Activated effector memory CD4-positive, alpha-beta T cell treated with Interleukin-2 at 50 U/mL for 16 hours (primary cell): Measurements from ENCODE around the gene FSTL1.

Source experiments
- DNase-seq: peaks from one replicate; pipeline ENCODE4 v3.0.0-alpha.2; 2020

Gene FSTL1

GRCh38 chr3:120462409-120462959, 11.7 kb upstream of the FSTL1 start:
- no peak for DNase-seq

- DNase-seq: no peak
Observed at GRCh38 chr3:120461416-120461815, 10.6 kb upstream of the FSTL1 start.

- DNase-seq: no peak
Observed at GRCh38 chr3:120460862-120461261, 10.1 kb upstream of the FSTL1 start.

- no peak for DNase-seq
Observed at GRCh38 chr3:120460181-120460790, 9.5 kb upstream of the FSTL1 start.

GRCh38 chr3:120459196-120459595, 8.4 kb upstream of the FSTL1 start:
- DNase-seq: no peak

GRCh38 chr3:120457827-120458226, 7.0 kb upstream of the FSTL1 start:
- no peak for DNase-seq

- no peak for DNase-seq
Observed at GRCh38 chr3:120454076-120454689, 3.4 kb upstream of the FSTL1 start.

- DNase-seq: no peak
Observed at GRCh38 chr3:120452816-120453215, 2.0 kb upstream of the FSTL1 start.

GRCh38 chr3:120451806-120452205, 1.0 kb upstream of the FSTL1 start:
- no peak for DNase-seq

- no peak for DNase-seq
Observed at GRCh38 chr3:120451272-120451761, 525 bp upstream of the FSTL1 start.

- DNase-seq: no peak
Observed at GRCh38 chr3:120449701-120450599, 842 bp downstream of the FSTL1 start.

- DNase-seq: no peak
Observed at GRCh38 chr3:120449251-120449650, 1.5 kb downstream of the FSTL1 start.

GRCh38 chr3:120448756-120449155, 2.0 kb downstream of the FSTL1 start:
- DNase-seq: no peak

- DNase-seq: no peak
Observed at GRCh38 chr3:120446891-120447668, 3.7 kb downstream of the FSTL1 start.

GRCh38 chr3:120445654-120446053, 5.1 kb downstream of the FSTL1 start:
- no peak for DNase-seq

- DNase-seq: no peak
Observed at GRCh38 chr3:120443626-120444123, 7.1 kb downstream of the FSTL1 start.

GRCh38 chr3:120442975-120443517, 7.7 kb downstream of the FSTL1 start:
- no peak for DNase-seq

GRCh38 chr3:120441776-120442175, 9.0 kb downstream of the FSTL1 start:
- no peak for DNase-seq

GRCh38 chr3:120440762-120441161, 10.0 kb downstream of the FSTL1 start:
- DNase-seq: no peak

- DNase-seq: no peak
Observed at GRCh38 chr3:120440001-120440703, 10.6 kb downstream of the FSTL1 start.

GRCh38 chr3:120438665-120439370, 12.0 kb downstream of the FSTL1 start:
- no peak for DNase-seq
